GM18858 (cell line): ENCODE data around the gene EBF3.

ENCODE experiments used
- ATAC-seq: cut with Tn5 transposase; IDR thresholded peaks from one replicate; pipeline ENCODE4 v1.9.1; 2021; ENCODE audit not compliant: unreplicated experiment

Gene EBF3

DNA sequence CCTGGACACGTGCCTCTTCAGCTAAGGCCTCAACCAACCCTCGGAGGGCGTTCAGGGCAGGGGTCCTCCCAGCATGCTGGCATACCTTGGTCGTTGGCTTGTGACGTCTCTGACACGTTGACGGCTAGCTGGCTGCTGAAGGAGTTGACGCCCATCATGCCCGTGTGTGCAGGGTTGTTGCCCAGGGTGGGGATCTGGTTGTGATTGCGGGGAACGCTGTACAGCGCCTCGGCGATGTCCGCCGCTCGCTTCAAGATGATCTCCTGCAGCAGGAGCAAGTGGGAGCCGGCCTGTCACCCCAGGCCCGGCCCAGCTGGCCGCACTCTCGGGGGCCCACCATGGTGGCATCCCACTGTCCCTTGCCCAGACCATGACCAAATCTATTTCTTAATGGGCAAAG, 122.0 kb downstream of the EBF3 start:
- ATAC-seq, result no peak

DNA sequence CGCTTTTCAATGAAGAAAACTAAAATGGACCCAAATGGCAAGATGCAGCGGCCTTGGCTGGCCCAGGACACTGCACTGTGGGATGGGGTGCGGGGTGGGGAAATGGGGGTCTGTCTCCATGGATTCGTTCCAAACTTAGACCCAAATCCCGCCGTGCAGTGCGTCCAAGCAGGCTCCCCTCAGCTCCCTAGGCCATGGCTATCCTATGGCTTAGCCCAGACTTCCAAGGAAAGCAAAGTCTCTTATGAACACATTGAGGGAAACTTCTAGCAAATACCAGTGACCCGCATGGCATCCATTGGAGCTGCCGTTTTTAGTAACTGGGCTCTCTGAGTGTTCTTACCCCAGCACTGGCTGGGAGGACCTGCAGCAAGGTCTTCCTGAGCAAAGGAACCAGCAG, 122.5 kb downstream of the EBF3 start:
- ATAC-seq, result no peak

DNA sequence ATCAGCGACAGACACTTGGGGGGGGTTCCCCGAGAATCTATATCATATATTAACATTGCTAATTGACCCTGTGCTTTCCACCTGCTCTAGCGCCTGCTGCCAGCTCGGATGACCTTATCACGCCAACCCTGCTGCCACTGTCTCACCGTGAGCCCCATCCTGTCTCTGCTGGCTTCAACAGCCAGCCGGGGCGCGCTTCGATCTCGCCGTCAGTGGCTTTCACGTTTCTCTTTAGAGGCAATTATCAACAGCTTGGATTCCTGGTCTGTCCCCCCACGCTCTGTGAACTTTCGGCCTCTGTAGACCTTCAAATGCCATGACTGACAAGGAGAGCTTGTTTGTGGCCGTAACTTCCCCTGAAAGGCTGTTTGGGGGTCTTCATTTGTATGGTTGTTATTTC, 123.0 kb downstream of the EBF3 start:
- no peak for ATAC-seq

DNA sequence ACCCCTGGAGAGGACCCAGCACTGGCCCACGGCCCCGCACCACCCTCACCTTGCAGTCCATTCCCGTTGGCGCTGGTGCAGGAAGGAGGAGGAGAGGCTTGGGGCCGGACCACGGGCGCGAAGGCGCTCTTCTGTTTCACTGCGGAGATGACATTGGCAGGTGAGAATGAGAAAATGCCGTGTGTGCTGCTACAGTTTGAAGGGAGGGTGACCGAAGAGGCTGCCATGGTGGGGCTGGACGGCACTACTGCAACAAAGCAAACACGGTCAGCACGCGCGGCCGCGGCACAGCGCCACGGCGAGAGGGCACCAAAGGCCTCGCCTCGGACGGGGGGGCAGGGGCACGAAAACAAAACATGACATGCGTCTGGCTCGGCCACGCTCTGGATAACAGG, 123.9 kb downstream of the EBF3 start:
- no peak for ATAC-seq

DNA sequence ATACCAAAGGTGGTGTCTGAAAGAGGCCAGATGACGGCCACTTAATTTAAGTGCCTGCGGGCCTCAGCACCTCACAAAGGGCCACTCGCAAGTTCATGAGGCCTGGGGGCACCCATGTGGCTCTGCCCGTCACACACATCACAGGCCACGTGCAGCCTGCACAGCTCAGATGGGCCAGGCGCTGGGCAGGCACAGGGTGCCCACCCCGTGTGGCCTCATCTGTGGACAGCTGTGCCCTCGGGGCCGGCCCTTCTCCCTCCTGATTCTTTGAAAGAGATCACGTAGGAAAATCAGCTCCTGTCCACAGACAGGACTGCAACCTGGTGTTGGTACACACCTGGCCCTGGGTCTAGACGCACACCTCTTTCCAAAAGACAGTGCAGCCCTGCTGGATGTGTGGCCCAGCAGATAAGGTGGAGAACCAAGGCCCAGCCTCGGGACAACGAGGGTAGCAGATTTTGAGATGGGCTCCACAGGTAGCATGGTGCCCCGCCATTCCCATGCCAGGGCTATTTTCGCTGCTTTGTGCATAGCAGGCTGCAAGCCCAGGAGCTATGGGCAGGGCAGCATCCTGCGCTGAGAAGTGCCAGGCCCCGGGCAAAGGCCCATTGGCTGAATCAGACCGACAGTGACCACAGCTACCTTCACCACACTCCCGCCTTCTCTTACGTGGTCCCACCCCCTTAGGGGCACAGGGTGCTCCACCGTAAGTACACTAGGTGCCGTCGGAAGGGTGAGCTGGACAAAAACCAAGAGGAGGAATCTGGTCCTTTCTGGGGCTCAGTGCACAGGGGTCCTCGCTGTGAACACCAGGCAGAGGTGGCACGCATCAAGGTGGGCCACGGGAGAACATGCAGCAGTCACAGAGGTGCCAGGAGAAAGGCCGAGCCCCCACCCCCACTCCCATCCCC, 124.5 kb downstream of the EBF3 start:
- ATAC-seq, result no peak

- ATAC-seq, result no peak
Measured at GRCh38 chr10:129838794-129839193, 125.3 kb downstream of the EBF3 start.

DNA sequence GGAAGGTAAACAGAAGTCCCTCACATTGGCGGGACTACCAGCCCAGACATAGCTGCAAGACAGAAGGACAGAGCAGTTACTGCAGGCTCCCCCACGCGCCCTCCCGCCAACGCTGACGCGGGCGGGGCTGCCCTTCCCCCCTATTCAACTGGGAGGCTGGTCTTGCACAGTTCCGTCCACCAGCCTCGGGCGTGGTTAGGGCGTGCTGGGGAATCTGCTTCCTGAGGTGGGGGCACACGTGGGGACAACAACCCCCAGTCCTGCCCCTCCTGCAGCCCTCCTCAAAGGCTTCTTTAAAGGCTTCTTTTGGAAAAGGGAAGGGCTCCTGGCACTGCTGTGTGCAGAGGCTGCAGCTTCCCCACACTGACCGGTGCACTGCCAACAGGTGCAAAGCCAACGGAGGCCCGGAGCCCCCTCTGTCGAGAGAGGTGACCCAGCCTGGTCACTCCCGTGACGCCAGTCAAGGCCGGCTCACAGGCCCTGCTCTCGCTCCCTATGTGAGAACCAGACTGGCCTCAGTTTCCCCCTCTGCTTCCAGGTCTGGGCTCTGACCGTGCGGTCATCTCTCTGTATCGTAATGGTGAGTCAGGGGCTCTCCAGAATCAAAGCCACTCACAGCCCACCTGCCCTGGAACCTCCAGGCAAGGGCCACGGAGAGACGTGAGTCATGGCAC, 126.0 kb downstream of the EBF3 start:
- no peak for ATAC-seq

GRCh38 chr10:129836253-129836652, 127.8 kb downstream of the EBF3 start:
- no peak for ATAC-seq

- no peak for ATAC-seq
Measured at GRCh38 chr10:129833994-129834739, 129.9 kb downstream of the EBF3 start.

GRCh38 chr10:129833468-129833950, 130.6 kb downstream of the EBF3 start:
- no peak for ATAC-seq

- no peak for ATAC-seq
Measured at GRCh38 chr10:129832573-129833467, 131.3 kb downstream of the EBF3 start.

DNA sequence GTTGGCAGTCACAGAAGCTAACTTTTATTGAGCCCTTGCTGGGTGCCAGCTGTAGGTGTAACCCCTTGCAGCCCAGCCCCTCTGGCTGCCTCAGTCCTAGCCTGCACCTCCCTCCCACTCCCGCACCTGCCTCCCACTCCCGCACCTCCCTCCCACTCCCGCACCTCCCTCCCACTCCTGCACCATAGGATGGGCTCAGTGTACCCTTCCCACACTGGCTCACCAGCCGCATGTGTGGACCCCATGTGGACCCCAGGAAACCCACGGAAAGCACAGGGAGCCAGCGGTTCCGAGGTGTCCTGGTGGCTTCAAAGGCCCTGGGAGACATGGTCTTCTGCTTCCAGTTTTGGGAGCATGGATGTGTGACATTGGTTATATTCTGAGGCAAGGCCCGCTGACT, 132.9 kb downstream of the EBF3 start:
- no peak for ATAC-seq

- no peak for ATAC-seq
Measured at GRCh38 chr10:129825826-129826225, 138.2 kb downstream of the EBF3 start.

DNA sequence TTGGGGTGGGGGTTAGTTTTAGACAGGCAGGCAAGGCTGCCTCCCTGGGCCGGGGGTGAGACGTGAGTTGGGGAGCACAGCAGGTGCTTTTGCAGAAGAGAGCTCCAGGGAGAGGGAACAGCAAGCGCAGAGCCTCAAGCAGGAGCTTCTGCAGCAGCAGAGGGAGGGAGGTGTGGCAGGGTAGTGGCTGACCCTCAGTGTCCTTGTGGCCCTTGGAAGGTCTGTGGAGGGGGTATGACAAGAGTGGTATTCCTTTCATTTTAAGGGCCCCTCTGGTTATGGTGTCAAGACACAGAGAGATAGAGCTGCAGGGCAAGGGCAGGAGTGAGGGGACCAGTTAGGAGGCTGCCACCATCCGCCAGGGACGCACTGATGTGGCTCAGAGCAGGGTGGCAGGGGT, 138.9 kb downstream of the EBF3 start:
- ATAC-seq, result no peak

DNA sequence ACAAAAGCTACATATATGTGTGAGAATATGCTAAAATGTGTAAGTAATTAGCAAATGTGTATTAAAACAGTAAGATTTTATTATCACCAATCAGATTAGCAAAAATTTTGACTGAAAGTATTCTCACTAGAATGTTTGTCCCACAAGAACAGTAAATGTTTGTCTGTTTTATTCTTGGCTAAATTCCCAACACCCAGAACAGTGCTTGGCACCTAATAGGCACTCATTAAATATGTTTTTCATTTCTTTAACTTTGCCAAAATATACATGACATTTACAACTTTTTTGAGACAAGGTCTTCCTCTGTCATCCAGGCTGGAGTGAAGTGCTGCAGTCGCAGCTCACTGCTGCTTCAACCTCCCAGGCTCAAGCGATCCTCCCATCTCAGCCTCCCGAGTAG, 143.6 kb downstream of the EBF3 start:
- ATAC-seq, result no peak

DNA sequence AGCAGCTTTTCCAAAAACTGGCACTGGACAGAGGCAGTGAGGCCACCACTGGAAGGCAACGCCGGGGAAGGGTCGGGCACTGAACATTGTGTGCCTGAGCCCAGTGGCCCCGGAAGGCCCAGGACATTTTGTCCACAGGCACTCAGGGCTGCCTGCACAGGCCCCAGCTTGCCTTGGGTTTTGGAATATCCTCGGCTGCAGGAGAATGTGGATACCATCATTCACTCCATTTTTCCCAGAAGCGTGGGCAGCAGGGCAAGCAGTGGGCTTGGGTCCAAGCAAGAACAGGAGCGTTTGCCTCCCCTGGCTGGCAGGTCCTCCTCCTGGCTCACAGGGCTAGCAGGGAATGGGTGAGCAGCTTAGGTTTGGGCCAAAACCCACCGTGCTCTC, 147.4 kb downstream of the EBF3 start:
- ATAC-seq, result no peak

DNA sequence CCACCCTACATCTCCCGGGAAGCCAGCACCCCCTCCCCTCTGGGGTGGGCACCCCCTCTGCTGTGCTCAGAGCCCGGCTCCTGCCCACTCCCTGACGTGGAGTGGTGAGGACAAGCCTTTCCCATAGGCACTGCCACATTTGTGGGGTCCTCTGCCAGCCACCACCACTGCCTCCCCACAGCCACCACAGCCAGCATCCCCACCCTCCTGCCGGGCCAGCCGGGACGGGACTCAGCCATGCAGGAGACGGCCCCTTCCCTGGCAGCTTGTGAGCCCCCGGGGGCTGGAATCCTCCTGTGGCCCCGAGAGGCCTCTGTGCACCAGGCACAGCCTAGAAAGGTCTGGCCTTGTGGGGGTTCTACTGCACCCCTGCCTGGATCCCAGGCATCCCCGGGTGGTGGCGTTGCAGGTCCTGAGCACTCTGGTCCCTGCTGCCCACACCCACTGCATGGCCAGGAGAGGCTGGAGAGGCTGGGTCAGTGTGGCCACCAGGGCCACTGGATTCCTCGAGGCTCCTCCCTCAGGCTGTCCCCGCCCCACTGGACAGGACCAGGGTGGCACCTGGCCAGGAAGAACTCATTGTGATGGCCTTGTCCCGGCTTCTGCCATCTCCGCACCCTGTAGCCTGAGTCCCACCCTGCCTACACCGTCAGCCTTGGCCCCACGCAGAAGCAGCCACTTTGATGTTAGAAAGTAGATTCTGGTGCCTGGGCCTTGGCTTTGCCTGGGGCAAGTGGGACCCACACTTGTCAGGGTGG, 148.0 kb downstream of the EBF3 start:
- ATAC-seq, result no peak

- no peak for ATAC-seq
Measured at GRCh38 chr10:129814681-129815646, 149.1 kb downstream of the EBF3 start.

- ATAC-seq, result no peak
Measured at GRCh38 chr10:129812398-129812797, 151.7 kb downstream of the EBF3 start.
